Measurements from ENCODE around the gene PSKH1. TPM values are rescaled to one million over a fixed set of nuclear protein-coding genes. Genes with fewer than 3 reads are reported as not detected.

PSKH1 gene
- total RNA-seq, 4 donors from 2014 or later, result 16.4 to 26.9 (median 24.5) TPM

DNA sequence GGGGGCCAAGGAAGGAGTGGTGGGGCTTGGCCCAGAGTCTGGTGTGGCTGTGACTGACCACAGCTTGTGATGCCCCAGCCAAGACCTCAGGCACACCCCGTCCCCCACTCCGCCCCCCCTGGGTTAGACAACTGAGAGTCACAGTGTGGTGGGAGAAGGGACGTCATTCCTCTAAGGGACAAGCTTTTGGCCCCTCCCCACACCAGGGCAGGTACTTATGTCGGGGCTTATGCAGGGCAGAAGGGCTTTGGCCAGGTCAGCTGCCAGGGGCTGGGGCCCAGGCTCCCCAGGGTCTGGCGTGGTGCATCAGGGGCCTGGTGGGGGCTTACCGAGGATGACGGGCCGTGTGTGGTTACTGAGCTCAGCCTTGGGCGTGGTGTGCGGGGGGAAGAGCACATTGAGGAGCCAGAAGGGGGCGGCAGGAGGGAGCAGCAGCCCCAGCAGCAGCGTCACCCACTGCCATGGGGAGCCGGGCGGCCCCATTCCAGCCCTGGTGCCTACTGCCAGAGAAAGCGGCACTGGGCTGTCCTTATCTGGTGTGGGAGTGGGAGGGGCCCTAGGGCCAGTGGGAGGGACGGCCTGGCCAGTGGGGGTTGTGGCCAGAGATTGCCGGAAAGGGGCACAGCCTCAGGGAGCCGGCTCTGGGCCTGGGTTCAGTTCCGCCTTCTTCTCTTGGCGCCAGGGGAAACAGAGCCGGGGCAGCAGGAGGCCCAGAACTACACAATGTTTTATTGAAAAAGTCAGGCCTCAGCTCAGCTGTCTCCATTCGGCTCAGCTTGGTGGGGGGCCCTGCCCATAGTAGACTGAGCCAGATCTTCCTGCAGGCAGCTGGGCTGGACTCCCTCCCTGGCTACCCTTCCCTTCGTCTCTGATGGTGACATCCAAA is 50.8 kb downstream of the PSKH1 start, which contains the start of gene LCAT:
Gene LCAT, minus strand, starts transcription at position 502 of the 886 bp plus-strand sequence. Its CDS starts 19 bp downstream, at position 483.
- Histone ChIP-seq H3K4me1 (peaks cover 40% of the 10 kb centered on the region), H3K36me3 (peaks cover 77% of the 10 kb centered on the region), H3K27ac (peak within 1 kb of the TSS; percentile 58), H3K4me3 (no peak within 1 kb of the TSS), H3K27me3 (no peaks in the 10 kb centered on the region), H3K9me3 (no peaks in the 10 kb centered on the region)
- WGBS, result 52% methylated on average over 17 of the region's 23 CpGs
- no peak for DNase-seq (ENCODE audit: low spot score in 2 of 2)
- TF ChIP-seq POLR2AphosphoS5 (IDR thresholded peaks at IDR 0.05) (no peak), EP300 (IDR thresholded peaks at IDR 0.05) (no peak), POLR2A (IDR thresholded peaks at IDR 0.05) (no peak)
- TF ChIP-seq, protein P1, sequence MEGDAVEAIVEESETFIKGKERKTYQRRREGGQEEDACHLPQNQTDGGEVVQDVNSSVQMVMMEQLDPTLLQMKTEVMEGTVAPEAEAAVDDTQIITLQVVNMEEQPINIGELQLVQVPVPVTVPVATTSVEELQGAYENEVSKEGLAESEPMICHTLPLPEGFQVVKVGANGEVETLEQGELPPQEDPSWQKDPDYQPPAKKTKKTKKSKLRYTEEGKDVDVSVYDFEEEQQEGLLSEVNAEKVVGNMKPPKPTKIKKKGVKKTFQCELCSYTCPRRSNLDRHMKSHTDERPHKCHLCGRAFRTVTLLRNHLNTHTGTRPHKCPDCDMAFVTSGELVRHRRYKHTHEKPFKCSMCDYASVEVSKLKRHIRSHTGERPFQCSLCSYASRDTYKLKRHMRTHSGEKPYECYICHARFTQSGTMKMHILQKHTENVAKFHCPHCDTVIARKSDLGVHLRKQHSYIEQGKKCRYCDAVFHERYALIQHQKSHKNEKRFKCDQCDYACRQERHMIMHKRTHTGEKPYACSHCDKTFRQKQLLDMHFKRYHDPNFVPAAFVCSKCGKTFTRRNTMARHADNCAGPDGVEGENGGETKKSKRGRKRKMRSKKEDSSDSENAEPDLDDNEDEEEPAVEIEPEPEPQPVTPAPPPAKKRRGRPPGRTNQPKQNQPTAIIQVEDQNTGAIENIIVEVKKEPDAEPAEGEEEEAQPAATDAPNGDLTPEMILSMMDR (IDR thresholded peaks at IDR 0.05), result no peak

DNA sequence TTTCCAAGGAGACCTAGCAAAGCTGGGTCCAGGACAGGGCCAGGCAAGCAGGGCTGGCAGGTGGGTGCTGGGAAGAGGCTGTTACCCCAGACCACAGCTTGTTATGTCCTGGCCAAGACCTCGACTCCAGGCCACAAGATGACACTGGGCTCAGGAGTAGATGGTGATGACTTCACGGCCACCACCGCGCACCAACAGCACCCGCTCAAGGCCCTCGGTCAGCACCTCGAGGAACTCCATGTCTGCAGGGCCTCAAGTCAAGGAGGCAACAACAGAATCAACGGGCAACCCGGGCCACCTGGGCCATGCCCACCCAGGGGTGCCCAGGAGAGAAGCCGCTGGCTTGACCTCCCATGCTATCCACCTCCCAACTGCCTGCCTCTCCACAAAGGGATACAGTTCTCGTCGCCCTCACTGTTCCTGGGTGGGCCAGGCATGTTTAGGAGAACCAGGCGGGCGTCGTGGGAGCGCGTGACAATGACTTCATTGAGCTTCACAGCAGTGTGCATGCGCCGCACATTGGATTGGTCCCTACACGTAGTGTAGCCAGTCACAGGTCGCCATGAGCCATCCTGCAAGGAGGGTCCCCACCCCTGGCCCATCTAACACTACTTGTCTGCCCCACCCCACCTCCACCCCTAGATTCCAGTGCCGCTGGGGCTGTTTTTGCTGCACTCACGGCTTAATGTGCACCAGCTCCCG is 51.8 kb downstream of the PSKH1 start:
- Histone ChIP-seq H3K27me3 (no peaks in the 10 kb centered on the region), H3K9me3 (no peaks in the 10 kb centered on the region), H3K4me3 (no peak overlapping the region), H3K27ac (peak overlapping the region; percentile 58), H3K36me3 (peaks cover 84% of the 10 kb centered on the region), H3K4me1 (peaks cover 40% of the 10 kb centered on the region)
- TF ChIP-seq, protein P1 (IDR thresholded peaks at IDR 0.05), result no peak
- TF ChIP-seq POLR2A (IDR thresholded peaks at IDR 0.05), result no peak
- no peak for TF ChIP-seq EP300 (IDR thresholded peaks at IDR 0.05)
- TF ChIP-seq POLR2AphosphoS5 (IDR thresholded peaks at IDR 0.05), result no peak
- no peak for DNase-seq (ENCODE audit: low spot score in 2 of 2)
- 87% methylated on average over 16 of the region's 24 CpGs for WGBS

DNA sequence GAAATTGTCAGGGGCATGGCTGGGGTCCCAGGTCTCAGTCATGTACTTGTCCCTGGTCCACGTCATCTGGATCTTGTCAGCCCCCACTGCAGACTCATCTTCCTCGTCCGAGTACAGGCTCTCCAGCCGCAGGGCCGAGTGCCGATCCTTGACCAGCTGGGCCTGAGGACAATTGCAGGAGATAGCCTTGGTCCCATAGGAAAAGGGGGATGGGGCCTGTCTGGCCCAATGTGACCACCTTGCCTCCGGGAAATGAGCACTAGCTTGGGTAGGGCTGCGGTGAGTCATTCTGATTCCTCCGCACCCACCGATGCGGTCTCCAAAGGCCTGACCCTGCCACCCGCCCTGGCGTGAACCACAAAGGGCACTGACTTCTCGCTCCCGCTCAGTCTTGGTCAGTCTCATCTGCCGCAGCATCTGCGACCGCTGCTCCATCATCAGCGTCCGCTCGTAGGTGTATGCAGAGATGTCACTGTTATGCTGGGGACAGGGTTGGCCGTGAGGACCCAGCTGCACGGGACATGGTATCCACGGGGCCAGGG is 52.4 kb downstream of the PSKH1 start:
- peaks cover 40% of the 10 kb centered on the region for H3K4me1 ChIP-seq

DNA sequence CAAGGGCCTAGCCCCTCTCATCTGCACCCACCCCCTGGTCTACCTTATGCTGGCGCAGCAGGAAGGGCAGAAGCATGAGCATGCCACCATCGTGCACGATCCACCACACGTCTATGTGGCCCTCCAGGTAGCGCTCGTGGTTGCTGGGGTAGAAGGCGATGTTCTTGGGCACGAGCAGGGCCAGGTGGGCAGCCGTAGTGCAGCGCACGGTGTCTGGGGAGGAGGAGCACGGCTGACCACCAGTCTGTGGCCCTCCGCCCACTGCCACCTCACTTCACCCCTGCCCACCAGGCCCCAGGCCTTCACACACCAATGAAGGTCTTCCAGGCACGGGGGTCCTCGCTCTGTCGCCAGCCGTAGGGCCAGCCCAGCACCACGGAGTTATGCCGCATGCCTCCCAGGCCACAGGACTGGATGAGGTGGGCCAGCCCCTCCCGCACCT is 53.1 kb downstream of the PSKH1 start:
- no peaks in the 10 kb centered on the region for H3K9me3 ChIP-seq
- no peak for DNase-seq (ENCODE audit: low spot score in 2 of 2)
- no peak overlapping the region for H3K4me3 ChIP-seq
- H3K27me3 ChIP-seq, result no peaks in the 10 kb centered on the region
- H3K36me3 ChIP-seq, result peaks cover 95% of the 10 kb centered on the region
- H3K4me1 ChIP-seq, result peaks cover 42% of the 10 kb centered on the region
- H3K27ac ChIP-seq, result no peak overlapping the region
- WGBS, result 95% methylated on average over 14 of the region's 20 CpGs
- TF ChIP-seq POLR2A (IDR thresholded peaks at IDR 0.05), result no peak
- TF ChIP-seq POLR2AphosphoS5 (IDR thresholded peaks at IDR 0.05), result no peak
- TF ChIP-seq EP300 (IDR thresholded peaks at IDR 0.05), result no peak
- TF ChIP-seq, protein P1 (IDR thresholded peaks at IDR 0.05), result no peak

More for the DNA sequence above, 52.4 kb downstream of the PSKH1 start:
- no peak for DNase-seq (ENCODE audit: low spot score in 2 of 2)
- Histone ChIP-seq H3K36me3 (peaks cover 89% of the 10 kb centered on the region), H3K4me3 (no peak overlapping the region), H3K9me3 (no peaks in the 10 kb centered on the region), H3K27me3 (no peaks in the 10 kb centered on the region), H3K27ac (peak overlapping the region; percentile 58)
- WGBS, result 87% methylated on average over 16 of the region's 24 CpGs
- TF ChIP-seq, protein P1 (IDR thresholded peaks at IDR 0.05), result no peak
- TF ChIP-seq POLR2A (IDR thresholded peaks at IDR 0.05) (no peak), EP300 (IDR thresholded peaks at IDR 0.05) (no peak), POLR2AphosphoS5 (IDR thresholded peaks at IDR 0.05) (no peak)

Data from suprapubic skin (tissue), 4 donors.